IMR-90 (cell line): ENCODE data around the gene GDF10. TPM values are rescaled to one million over a fixed set of nuclear protein-coding genes. Genes with fewer than 3 reads are reported as not detected.

Experiments used
- ATAC-seq: fragments of 200-7000 bp; cut with Tn5 transposase; 2 replicates; pipeline ENCODE4 v1.9.1; 2020; ENCODE audit warnings: low read depth, mild to moderate bottlenecking, moderate library complexity
- BruUV-seq: library from RNA; stranded (reverse); fragments of 400-500 nt; replicated peaks from 2 replicates; lab custom pipeline; 2021; lab: Mats Ljungman, UMichigan
- CTCF ChIA-PET: fragments of 300-600 bp; formaldehyde crosslinking; extraction: SDS; loops from one replicate; lab custom pipeline; 2021; ENCODE audit warnings: antibody characterized with exemption; lab: Yijun Ruan, JAX
- POLR2A ChIA-PET: fragments of 300-600 bp; sonication (Branson Sonifier 250); formaldehyde crosslinking; loops from one replicate; lab custom pipeline; 2022; ENCODE audit warnings: antibody characterized with exemption; ENCODE audit not compliant: unreplicated experiment; lab: Charles Lee
- DNase-seq: peaks from one replicate; pipeline ENCODE4 v3.0.0; 2013
- H2AFZ ChIP-seq: replicated peaks from 2 replicates; pipeline ENCODE3; 2013; ENCODE audit warnings: low read length, mild to moderate bottlenecking; ENCODE audit not compliant: poor library complexity
- H2AK5ac ChIP-seq: 2 replicates; pipeline ENCODE4 v1.6.1; 2013; ENCODE audit warnings: low read depth, low read length, inconsistent platforms
- H2AK9ac ChIP-seq: replicated peaks from 2 replicates; pipeline ENCODE3; 2013; ENCODE audit warnings: mild to moderate bottlenecking, low read depth, low read length, moderate library complexity; ENCODE audit not compliant: poor library complexity
- H2BK120ac ChIP-seq: 2 replicates; pipeline ENCODE4 v1.6.1; 2013; ENCODE audit warnings: low read depth, low read length, inconsistent platforms
- H2BK15ac ChIP-seq: 3 replicates; pipeline ENCODE4 v1.6.1; 2013; ENCODE audit warnings: low read depth, low read length, inconsistent platforms
- H2BK20ac ChIP-seq: 2 replicates; pipeline ENCODE4 v1.6.1; 2013; ENCODE audit warnings: low read depth, mild to moderate bottlenecking, inconsistent platforms, low read length, moderate library complexity
- H2BK5ac ChIP-seq: 2 replicates; pipeline ENCODE4 v1.6.1; 2013; ENCODE audit warnings: mild to moderate bottlenecking, low read depth, low read length, inconsistent platforms; ENCODE audit not compliant: poor library complexity, severe bottlenecking
- H3K14ac ChIP-seq: replicated peaks from 2 replicates; pipeline ENCODE4 v1.6.1; 2013; ENCODE audit warnings: low read depth, low read length, inconsistent platforms
- H3K18ac ChIP-seq: 2 replicates; pipeline ENCODE4 v1.6.1; 2013; ENCODE audit warnings: low read depth, low read length, control low read depth
- H3K23ac ChIP-seq: 2 replicates; pipeline ENCODE4 v1.6.1; 2013; ENCODE audit warnings: low read depth, low read length, inconsistent platforms
- H3K27ac ChIP-seq: 2 replicates; pipeline ENCODE4 v1.5.1; 2013; ENCODE audit warnings: mild to moderate bottlenecking, control low read depth, low read length; ENCODE audit not compliant: insufficient read depth
- H3K27me3 ChIP-seq: 2 replicates; pipeline ENCODE4 v1.6.1; 2013; ENCODE audit warnings: low read length; ENCODE audit not compliant: control insufficient read depth, insufficient read depth
- H3K36me3 ChIP-seq: 2 replicates; pipeline ENCODE4 v1.6.1; 2013; ENCODE audit warnings: low read length, mixed read lengths; ENCODE audit not compliant: control insufficient read depth, insufficient read depth
- H3K4ac ChIP-seq: 2 replicates; pipeline ENCODE4 v1.6.1; 2013; ENCODE audit warnings: low read depth, low read length, inconsistent platforms
- H3K4me1 ChIP-seq: 2 replicates; pipeline ENCODE4 v1.6.1; 2013; ENCODE audit warnings: low read length, mixed read lengths; ENCODE audit not compliant: control insufficient read depth, insufficient read depth
- H3K4me2 ChIP-seq: 2 replicates; pipeline ENCODE4 v1.6.1; 2013; ENCODE audit warnings: low read depth, mild to moderate bottlenecking, control low read depth, low read length, moderate library complexity
- H3K4me3 ChIP-seq: 2 replicates; pipeline ENCODE4 v1.5.1; 2013; ENCODE audit warnings: low read depth, mild to moderate bottlenecking, control low read depth, low read length, moderate library complexity; ENCODE audit not compliant: insufficient read depth
- H3K56ac ChIP-seq: 2 replicates; pipeline ENCODE4 v1.6.1; 2013; ENCODE audit warnings: low read length, inconsistent platforms; ENCODE audit not compliant: insufficient read depth; ENCODE audit errors: extremely low read depth
- H3K79me1 ChIP-seq, 2 experiments: 2 replicates each; pipeline ENCODE4 v1.6.1; 2013; ENCODE audit warnings: low read length in 2 of 2, inconsistent platforms in 1 of 2, low read depth in 1 of 2
- H3K9ac ChIP-seq: 2 replicates; pipeline ENCODE4 v1.6.1; 2013; ENCODE audit warnings: low read depth, low read length, control low read depth
- H3K9me1 ChIP-seq: 2 replicates; pipeline ENCODE4 v1.6.1; 2013; ENCODE audit warnings: low read length, inconsistent platforms; ENCODE audit not compliant: insufficient read depth
- H3K9me3 ChIP-seq: 2 replicates; pipeline ENCODE4 v1.6.1; 2013; ENCODE audit warnings: low read length; ENCODE audit not compliant: control insufficient read depth, insufficient read depth
- H4K20me1 ChIP-seq: 2 replicates; pipeline ENCODE4 v1.6.1; 2013; ENCODE audit warnings: low read length, inconsistent platforms; ENCODE audit not compliant: insufficient read depth
- H4K5ac ChIP-seq: 2 replicates; pipeline ENCODE4 v1.6.1; 2013; ENCODE audit warnings: mild to moderate bottlenecking, low read depth, low read length, control low read depth
- H4K8ac ChIP-seq, 2 experiments: 2 replicates each; pipeline ENCODE4 v1.6.1; 2013; ENCODE audit warnings: low read depth in 2 of 2, low read length in 2 of 2, control low read depth in 1 of 2, inconsistent platforms in 1 of 2
- H4K91ac ChIP-seq: 2 replicates; pipeline ENCODE4 v1.6.1; 2013; ENCODE audit warnings: low read depth, low read length, inconsistent platforms; ENCODE audit not compliant: insufficient read depth
- BHLHE40 ChIP-seq: fragments of 150-350 bp; IDR thresholded peaks from 2 replicates; pipeline ENCODE4 v1.6.1; 2016; ENCODE audit warnings: mild to moderate bottlenecking, low read depth, low read length
- CEBPB ChIP-seq: IDR thresholded peaks from 2 replicates; pipeline ENCODE4 v1.6.1; 2012; ENCODE audit warnings: low read depth, low read length, improper control_type of control experiment
- CTCF ChIP-seq: conservative IDR thresholded peaks from 2 replicates; pipeline ENCODE4 v1.5.1; 2012; ENCODE audit warnings: mild to moderate bottlenecking, low read depth, low read length, improper control_type of control experiment
- FOS ChIP-seq: fragments of 150-350 bp; IDR thresholded peaks from 2 replicates; pipeline ENCODE4 v1.6.1; 2016; ENCODE audit warnings: low read depth, low read length
- MAFK ChIP-seq: IDR thresholded peaks from 2 replicates; pipeline ENCODE4 v1.6.1; 2012; ENCODE audit warnings: low read depth, low read length, improper control_type of control experiment
- NFE2L2 ChIP-seq: fragments of 150-350 bp; IDR thresholded peaks from 2 replicates; pipeline ENCODE4 v1.6.1; 2016; ENCODE audit warnings: low read depth, mild to moderate bottlenecking, low read length
- POLR2A ChIP-seq: IDR thresholded peaks from 2 replicates; pipeline ENCODE4 v1.6.1; 2012; ENCODE audit warnings: mild to moderate bottlenecking, low read depth, low read length
- RAD21 ChIP-seq: IDR thresholded peaks from 2 replicates; pipeline ENCODE4 v1.6.1; 2012; ENCODE audit warnings: low read length, improper control_type of control experiment
- RCOR1 ChIP-seq: IDR thresholded peaks from 2 replicates; pipeline ENCODE4 v1.6.1; 2012; ENCODE audit warnings: mild to moderate bottlenecking, low read length, improper control_type of control experiment; ENCODE audit not compliant: insufficient replicate concordance
- RFX5 ChIP-seq: IDR thresholded peaks from 2 replicates; pipeline ENCODE4 v1.8.0; 2012; ENCODE audit warnings: low read depth, mild to moderate bottlenecking, low read length, moderate library complexity
- SMC3 ChIP-seq: fragments of 150-350 bp; IDR thresholded peaks from 2 replicates; pipeline ENCODE4 v1.6.1; 2016; ENCODE audit warnings: low read depth, mild to moderate bottlenecking, antibody characterized with exemption, low read length, moderate library complexity
- USF2 ChIP-seq: fragments of 150-350 bp; IDR thresholded peaks from 2 replicates; pipeline ENCODE4 v1.6.1; 2017; ENCODE audit warnings: mild to moderate bottlenecking, antibody characterized with exemption, low read length, low read depth
- WGBS, 2 experiments: methylation state at CpG; one replicate each; pipeline versions ENCODE4 v1.1.5 to v1.1.7; 2013; ENCODE audit warnings: missing lambda C conversion rate in 2 of 2; ENCODE audit not compliant: insufficient read length in 1 of 2; ENCODE audit errors: extremely low coverage in 2 of 2; 5-methylcytosine and 5-hydroxymethylcytosine counted together
- dilution Hi-C: fragments of 300-500 bp; cut with HindIII; formaldehyde crosslinking; loops from one replicate; pipeline ENCODE4 v1.14.3; 2018; ENCODE audit warnings: low sequenced_read_pairs; ENCODE audit not compliant: unreplicated experiment
- in situ Hi-C: fragments of 300-500 bp; cut with MboI; formaldehyde crosslinking; loops from 3 replicates; pipeline ENCODE4 v1.14.3; 2019; ENCODE audit warnings: low sequenced_read_pairs, inconsistent platforms, mixed read lengths
- intact Hi-C: fragments of 100-400 bp; cut with micrococcal nuclease; formaldehyde crosslinking; loops from 2 replicates; pipeline ENCODE4 v1.10.0; 2022
- polyA plus RNA-seq, 3 experiments: library from polyadenylated mRNA; depleted of rRNA; stranded (reverse); fragments of >200 nt; gene quantifications; 2 replicates each; pipeline ENCODE4 v1.2.3, GENCODE V29; 2012; ENCODE audit warnings: low replicate concordance in 1 of 3
- total RNA-seq: library from RNA; depleted of rRNA; stranded (reverse); fragments of >200 nt; gene quantifications from 2 replicates; pipeline ENCODE4 v1.2.3, GENCODE V29; 2012
- TF ChIP-seq, protein P1 (sequence below): fragments of 150-350 bp; IDR thresholded peaks from 2 replicates; pipeline ENCODE4 v1.6.1; 2016; ENCODE audit warnings: low read depth, mild to moderate bottlenecking, low read length, moderate library complexity, borderline replicate concordance

GDF10 gene
- total and polyA plus RNA-seq, 2 of the 4 experiments (the other 2 are of a cell fraction) = 0.34 TPM; not detected in 1

DNA sequence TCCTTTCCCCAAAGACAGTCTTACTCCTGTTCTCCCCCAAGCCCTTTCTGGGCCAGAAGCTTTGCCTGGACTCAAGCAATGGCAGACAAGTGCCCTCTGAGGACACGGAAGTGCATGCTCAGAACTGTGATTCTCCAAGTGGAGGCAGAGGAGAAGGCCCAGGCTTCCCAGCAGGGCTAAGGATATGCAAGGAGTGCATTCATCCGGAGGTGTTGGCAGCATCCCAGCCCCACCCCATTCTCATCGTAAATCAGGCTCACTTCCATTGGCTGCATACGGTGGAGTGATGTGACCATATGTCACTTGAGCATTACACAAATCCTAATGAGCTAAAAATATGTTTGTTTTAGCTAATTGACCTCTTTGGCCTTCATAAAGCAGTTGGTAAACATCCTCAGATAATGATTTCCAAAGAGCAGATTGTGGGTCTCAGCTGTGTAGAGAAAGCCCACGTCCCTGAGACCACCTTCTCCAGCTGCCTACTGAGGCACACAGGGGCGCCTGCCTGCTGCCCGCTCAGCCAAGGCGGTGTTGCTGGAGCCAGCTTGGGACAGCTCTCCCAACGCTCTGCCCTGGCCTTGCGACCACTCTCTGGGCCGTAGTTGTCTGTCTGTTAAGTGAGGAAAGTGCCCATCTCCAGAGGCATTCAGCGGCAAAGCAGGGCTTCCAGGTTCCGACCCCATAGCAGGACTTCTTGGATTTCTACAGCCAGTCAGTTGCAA is 46.7 kb downstream of the GDF10 start (continued):
- TF ChIP-seq FOS = no peak
- TF ChIP-seq USF2 = no peak
- no peak for TF ChIP-seq RCOR1

DNA sequence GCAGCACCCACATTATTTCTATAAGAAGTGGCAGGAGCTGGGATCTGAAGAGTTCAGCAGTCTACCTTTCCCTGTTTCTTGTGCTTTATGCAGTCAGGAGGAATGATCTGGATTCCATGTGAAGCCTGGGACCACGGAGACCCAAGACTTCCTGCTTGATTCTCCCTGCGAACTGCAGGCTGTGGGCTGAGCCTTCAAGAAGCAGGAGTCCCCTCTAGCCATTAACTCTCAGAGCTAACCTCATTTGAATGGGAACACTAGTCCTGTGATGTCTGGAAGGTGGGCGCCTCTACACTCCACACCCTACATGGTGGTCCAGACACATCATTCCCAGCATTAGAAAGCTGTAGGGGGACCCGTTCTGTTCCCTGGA is 47.3 kb downstream of the GDF10 start:
- H2BK15ac ChIP-seq = no peak overlapping the region
- H3K4me1 ChIP-seq = no peaks in the 10 kb centered on the region
- H3K18ac ChIP-seq = no peak overlapping the region
- POLR2A ChIA-PET = no interaction called here
- DNase-seq = no peak
- H3K23ac ChIP-seq = no peak overlapping the region
- H2AK9ac ChIP-seq = no peak overlapping the region
- H3K4ac ChIP-seq = no peak overlapping the region
- H2AK5ac ChIP-seq = no peak overlapping the region
- H3K27ac ChIP-seq = no peak overlapping the region
- intact Hi-C loops = no loop called here
- no peak overlapping the region for H4K5ac ChIP-seq
- H4K8ac ChIP-seq = no peak overlapping the region
- WGBS, 2 experiments = no CpG with 5 or more reads among the region's 4 CpGs
- no peaks in the 10 kb centered on the region for H4K20me1 ChIP-seq
- no peak overlapping the region for H2BK5ac ChIP-seq
- H3K36me3 ChIP-seq = no peaks in the 10 kb centered on the region
- no peak overlapping the region for H2BK20ac ChIP-seq
- H3K9me3 ChIP-seq = no peaks in the 10 kb centered on the region
- H3K14ac ChIP-seq = no peak overlapping the region
- no peak overlapping the region for H3K4me2 ChIP-seq
- no peak overlapping the region for H2BK120ac ChIP-seq
- no peak for ATAC-seq
- H3K79me1 ChIP-seq = no peaks in the 10 kb centered on the region
- BruUV-seq = no TSS peak
- no peak overlapping the region for H4K91ac ChIP-seq
- peaks cover 31% of the 10 kb centered on the region for H3K27me3 ChIP-seq
- H2AFZ ChIP-seq = no peak overlapping the region
- CTCF ChIA-PET = interaction anchor here (1.6 kb wide), 1 partner anchor 300 kb away, joined by 5 read pairs; no protein-coding TSS in a partner anchor
- in situ Hi-C loops = no loop called here
- no peak overlapping the region for H3K56ac ChIP-seq
- dilution Hi-C loops = no loop called here
- H3K4me3 ChIP-seq = no peak overlapping the region
- no peaks in the 10 kb centered on the region for H3K9me1 ChIP-seq
- no peak overlapping the region for H3K9ac ChIP-seq
- TF ChIP-seq MAFK (no peak), SMC3 (no peak), RFX5 (no peak), CTCF (no peak), POLR2A (no peak), BHLHE40 (no peak), RAD21 (no peak), CEBPB (no peak), NFE2L2 (no peak)
- TF ChIP-seq, protein P1, sequence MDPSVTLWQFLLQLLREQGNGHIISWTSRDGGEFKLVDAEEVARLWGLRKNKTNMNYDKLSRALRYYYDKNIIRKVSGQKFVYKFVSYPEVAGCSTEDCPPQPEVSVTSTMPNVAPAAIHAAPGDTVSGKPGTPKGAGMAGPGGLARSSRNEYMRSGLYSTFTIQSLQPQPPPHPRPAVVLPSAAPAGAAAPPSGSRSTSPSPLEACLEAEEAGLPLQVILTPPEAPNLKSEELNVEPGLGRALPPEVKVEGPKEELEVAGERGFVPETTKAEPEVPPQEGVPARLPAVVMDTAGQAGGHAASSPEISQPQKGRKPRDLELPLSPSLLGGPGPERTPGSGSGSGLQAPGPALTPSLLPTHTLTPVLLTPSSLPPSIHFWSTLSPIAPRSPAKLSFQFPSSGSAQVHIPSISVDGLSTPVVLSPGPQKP = no peak
